GM23338 (cell line): ENCODE data around the gene CDC42BPG. TPM values are rescaled to one million over a fixed set of nuclear protein-coding genes. Genes with fewer than 3 reads are reported as not detected.

ENCODE experiments used
- ATAC-seq: fragments of 200-7000 bp; cut with Tn5 transposase; 3 replicates; pipeline ENCODE4 v1.9.1; 2020
- DNase-seq: peaks from one replicate; pipeline ENCODE4 v3.0.0-alpha.2; 2015; ENCODE audit warnings: low spot score
- H2AFZ ChIP-seq: fragments of 200-600 bp; sonication (generic); 2 replicates; pipeline ENCODE4 v1.8.0; 2016; ENCODE audit warnings: antibody characterized with exemption, mild to moderate bottlenecking, moderate library complexity
- H3F3A ChIP-seq: fragments of 200-600 bp; sonication (generic); replicated peaks from 2 replicates; pipeline ENCODE4 v1.8.0; 2017; ENCODE audit warnings: antibody characterized with exemption, mixed run types, low read depth
- H3K27ac ChIP-seq: fragments of 200-600 bp; sonication (generic); 2 replicates; pipeline ENCODE4 v1.6.1; 2016; ENCODE audit warnings: low read depth
- H3K27me3 ChIP-seq: fragments of 200-600 bp; sonication (generic); 2 replicates; pipeline ENCODE4 v1.8.0; 2016; ENCODE audit warnings: mild to moderate bottlenecking, mixed run types, moderate library complexity; ENCODE audit not compliant: insufficient read depth
- H3K36me3 ChIP-seq: fragments of 200-600 bp; sonication (generic); 2 replicates; pipeline ENCODE4 v1.8.0; 2016; ENCODE audit warnings: mild to moderate bottlenecking; ENCODE audit not compliant: insufficient read depth
- H3K4me1 ChIP-seq: fragments of 200-600 bp; sonication (generic); 2 replicates; pipeline ENCODE4 v1.8.0; 2016; ENCODE audit warnings: mild to moderate bottlenecking, moderate library complexity; ENCODE audit not compliant: insufficient read depth
- H3K4me2 ChIP-seq: fragments of 200-600 bp; sonication (generic); 2 replicates; pipeline ENCODE4 v1.7.1; 2017; ENCODE audit warnings: mixed run types
- H3K4me3 ChIP-seq: fragments of 200-600 bp; sonication (generic); 2 replicates; pipeline ENCODE4 v1.6.1; 2016; ENCODE audit warnings: mixed run types
- H3K79me2 ChIP-seq: fragments of 200-600 bp; sonication (generic); replicated peaks from 2 replicates; pipeline ENCODE4 v1.8.0; 2017; ENCODE audit warnings: mild to moderate bottlenecking; ENCODE audit not compliant: insufficient read depth
- H3K9me2 ChIP-seq: fragments of 200-600 bp; sonication (generic); 2 replicates; pipeline ENCODE4 v1.8.0; 2017; ENCODE audit not compliant: insufficient read depth
- H4K20me1 ChIP-seq: fragments of 200-600 bp; sonication (generic); replicated peaks from 2 replicates; pipeline ENCODE4 v1.8.0; 2017; ENCODE audit warnings: mild to moderate bottlenecking; ENCODE audit not compliant: insufficient read depth
- H3K27ac Mint-ChIP-seq: 2 replicates; pipeline ENCODE4 v1.8.0; 2020; ENCODE audit warnings: inconsistent platforms, mild to moderate bottlenecking, moderate library complexity, mixed read lengths
- H3K27me3 Mint-ChIP-seq: 3 replicates; pipeline ENCODE4 v1.8.0; 2022; ENCODE audit warnings: low read depth, mild to moderate bottlenecking, moderate library complexity, mixed read lengths, inconsistent platforms; ENCODE audit not compliant: insufficient read depth, poor library complexity
- H3K36me3 Mint-ChIP-seq: 3 replicates; pipeline ENCODE4 v1.8.0; 2021; ENCODE audit warnings: low read depth, mild to moderate bottlenecking, inconsistent platforms, moderate library complexity, mixed read lengths
- H3K4me1 Mint-ChIP-seq: 3 replicates; pipeline ENCODE4 v1.8.0; 2020; ENCODE audit warnings: mild to moderate bottlenecking, inconsistent platforms, mixed read lengths
- H3K4me3 Mint-ChIP-seq: 3 replicates; pipeline ENCODE4 v1.8.0; 2021; ENCODE audit warnings: moderate library complexity, mild to moderate bottlenecking, inconsistent platforms, mixed read lengths
- H3K9me3 Mint-ChIP-seq: 3 replicates; pipeline ENCODE4 v1.8.0; 2020; ENCODE audit warnings: moderate library complexity, mild to moderate bottlenecking, inconsistent platforms, mixed read lengths
- CREB1 ChIP-seq: fragments of 250-450 bp; sonication (Bioruptor Pico); IDR thresholded peaks from 2 replicates; pipeline ENCODE4 v1.5.0; 2020; ENCODE audit warnings: low read depth, mild to moderate bottlenecking, moderate library complexity
- EZH2 ChIP-seq: fragments of 200-600 bp; sonication (generic); IDR thresholded peaks from one replicate; pipeline ENCODE4 v1.8.0; 2017; ENCODE audit warnings: antibody characterized with exemption, mild to moderate bottlenecking, low read depth; ENCODE audit not compliant: unreplicated experiment
- EZH2phosphoT487 ChIP-seq: fragments of 200-600 bp; sonication (generic); IDR thresholded peaks from one replicate; pipeline ENCODE4 v1.8.1; 2018; ENCODE audit warnings: antibody characterized with exemption; ENCODE audit not compliant: unreplicated experiment
- JUNB ChIP-seq: IDR thresholded peaks from one replicate; pipeline ENCODE4 v1.6.1; 2016; ENCODE audit warnings: antibody characterized with exemption; ENCODE audit not compliant: unreplicated experiment
- NANOG ChIP-seq: IDR thresholded peaks from 2 replicates; pipeline ENCODE4 v1.6.1; 2016; ENCODE audit warnings: antibody characterized with exemption, borderline replicate concordance
- POLR2AphosphoS5 ChIP-seq: IDR thresholded peaks from 2 replicates; pipeline ENCODE4 v1.6.1; 2016; ENCODE audit warnings: antibody characterized with exemption, low read depth
- STAT1 ChIP-seq: IDR thresholded peaks from one replicate; pipeline ENCODE4 v1.6.1; 2016; ENCODE audit warnings: antibody characterized with exemption; ENCODE audit not compliant: unreplicated experiment
- ZNF114 ChIP-seq: fragments of 250-450 bp; sonication (Bioruptor Pico); IDR thresholded peaks from 2 replicates; pipeline ENCODE4 v1.5.0; 2020; ENCODE audit warnings: mild to moderate bottlenecking, moderate library complexity
- ZNF331 ChIP-seq: fragments of 250-450 bp; sonication (Bioruptor Pico); IDR thresholded peaks from 2 replicates; pipeline ENCODE4 v1.5.0; 2020; ENCODE audit warnings: low read depth, mild to moderate bottlenecking, moderate library complexity
- polyA plus RNA-seq: library from polyadenylated mRNA; unstranded; fragments of >200 nt; fragmentation: Nextera tagmentation; extraction: Ambion mirVana; gene quantifications from 2 replicates; pipeline ENCODE4 v1.2.1, GENCODE V29; 2016
- total RNA-seq: library from RNA; depleted of rRNA; stranded (reverse); fragments of >200 nt; shearing (Covaris generic); gene quantifications from 2 replicates; pipeline ENCODE4 v1.2.3, GENCODE V29; 2014
- TF ChIP-seq, protein P1 (sequence below): fragments of 250-450 bp; sonication (Bioruptor Pico); IDR thresholded peaks from 2 replicates; pipeline ENCODE4 v1.5.0; 2020; ENCODE audit warnings: mild to moderate bottlenecking, moderate library complexity
- TF ChIP-seq, protein P2 (sequence below): IDR thresholded peaks from one replicate; pipeline ENCODE4 v1.6.1; 2018; ENCODE audit warnings: antibody characterized with exemption; ENCODE audit not compliant: unreplicated experiment
- TF ChIP-seq, protein P3 (sequence below): IDR thresholded peaks from 2 replicates; pipeline ENCODE4 v1.6.1; 2016; ENCODE audit warnings: antibody characterized with exemption
- TF ChIP-seq, protein P4 (sequence below), 2 experiments: fragments of 200-600 bp in 1 of 2; sonication (generic) in 1 of 2; conservative IDR thresholded peaks; 2 replicates each; pipeline versions ENCODE4 v1.5.1 to v1.6.1; 2016 to 2017; ENCODE audit warnings: antibody characterized with exemption in 2 of 2, low read depth in 2 of 2, mild to moderate bottlenecking in 2 of 2, moderate library complexity in 1 of 2

Gene CDC42BPG
- total and polyA plus RNA-seq, 2 experiments from 2014 or later, result 2.3 to 11.6 TPM

DNA sequence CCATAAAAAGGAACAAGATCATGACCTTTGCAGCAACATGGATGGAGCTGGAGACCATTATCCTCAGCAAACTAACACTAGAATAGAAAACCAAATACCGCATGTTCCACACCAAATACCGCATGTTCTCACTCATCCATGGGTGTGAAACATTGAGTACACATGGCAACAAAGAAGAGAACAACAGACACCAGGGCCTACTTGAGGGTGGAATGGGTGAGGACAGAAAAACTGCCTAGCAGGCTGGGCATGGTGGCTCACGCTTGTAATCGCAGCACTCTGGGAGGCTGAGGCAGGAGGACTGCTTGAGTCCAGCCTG, 21.7 kb upstream of the CDC42BPG start:
- Histone ChIP-seq H3F3A (0 out of 2 replicates have a peak, but pooled peaks cover 4% of the 10 kb centered on the region), H3K36me3 (no peaks in the 10 kb centered on the region), H3K4me3 (no peak overlapping the region), H3K4me1 (peaks cover 23% of the 10 kb centered on the region), H2AFZ (no peak overlapping the region), H3K27me3 (no peaks in the 10 kb centered on the region), H3K27ac (peak overlapping the region; percentile 66; the same call in 1 of the 2 replicates), H4K20me1 (no peaks in the 10 kb centered on the region), H3K4me2 (no peak overlapping the region), H3K9me2 (no peaks in the 10 kb centered on the region), H3K79me2 (peaks cover 20% of the 10 kb centered on the region)
- DNase-seq (no peak), ATAC-seq (no peak)
- Mint-ChIP-seq H3K9me3 (no peaks in the 10 kb centered on the region), H3K36me3 (no peaks in the 10 kb centered on the region; the same call in 1 of the 3 replicates), H3K27me3 (peaks cover 4% of the 10 kb centered on the region), H3K4me1 (peaks cover 21% of the 10 kb centered on the region), H3K27ac (no peak overlapping the region), H3K4me3 (no peak overlapping the region)
- TF ChIP-seq EZH2phosphoT487, result no peak
- no peak for TF ChIP-seq POLR2AphosphoS5
- TF ChIP-seq, protein P1, sequence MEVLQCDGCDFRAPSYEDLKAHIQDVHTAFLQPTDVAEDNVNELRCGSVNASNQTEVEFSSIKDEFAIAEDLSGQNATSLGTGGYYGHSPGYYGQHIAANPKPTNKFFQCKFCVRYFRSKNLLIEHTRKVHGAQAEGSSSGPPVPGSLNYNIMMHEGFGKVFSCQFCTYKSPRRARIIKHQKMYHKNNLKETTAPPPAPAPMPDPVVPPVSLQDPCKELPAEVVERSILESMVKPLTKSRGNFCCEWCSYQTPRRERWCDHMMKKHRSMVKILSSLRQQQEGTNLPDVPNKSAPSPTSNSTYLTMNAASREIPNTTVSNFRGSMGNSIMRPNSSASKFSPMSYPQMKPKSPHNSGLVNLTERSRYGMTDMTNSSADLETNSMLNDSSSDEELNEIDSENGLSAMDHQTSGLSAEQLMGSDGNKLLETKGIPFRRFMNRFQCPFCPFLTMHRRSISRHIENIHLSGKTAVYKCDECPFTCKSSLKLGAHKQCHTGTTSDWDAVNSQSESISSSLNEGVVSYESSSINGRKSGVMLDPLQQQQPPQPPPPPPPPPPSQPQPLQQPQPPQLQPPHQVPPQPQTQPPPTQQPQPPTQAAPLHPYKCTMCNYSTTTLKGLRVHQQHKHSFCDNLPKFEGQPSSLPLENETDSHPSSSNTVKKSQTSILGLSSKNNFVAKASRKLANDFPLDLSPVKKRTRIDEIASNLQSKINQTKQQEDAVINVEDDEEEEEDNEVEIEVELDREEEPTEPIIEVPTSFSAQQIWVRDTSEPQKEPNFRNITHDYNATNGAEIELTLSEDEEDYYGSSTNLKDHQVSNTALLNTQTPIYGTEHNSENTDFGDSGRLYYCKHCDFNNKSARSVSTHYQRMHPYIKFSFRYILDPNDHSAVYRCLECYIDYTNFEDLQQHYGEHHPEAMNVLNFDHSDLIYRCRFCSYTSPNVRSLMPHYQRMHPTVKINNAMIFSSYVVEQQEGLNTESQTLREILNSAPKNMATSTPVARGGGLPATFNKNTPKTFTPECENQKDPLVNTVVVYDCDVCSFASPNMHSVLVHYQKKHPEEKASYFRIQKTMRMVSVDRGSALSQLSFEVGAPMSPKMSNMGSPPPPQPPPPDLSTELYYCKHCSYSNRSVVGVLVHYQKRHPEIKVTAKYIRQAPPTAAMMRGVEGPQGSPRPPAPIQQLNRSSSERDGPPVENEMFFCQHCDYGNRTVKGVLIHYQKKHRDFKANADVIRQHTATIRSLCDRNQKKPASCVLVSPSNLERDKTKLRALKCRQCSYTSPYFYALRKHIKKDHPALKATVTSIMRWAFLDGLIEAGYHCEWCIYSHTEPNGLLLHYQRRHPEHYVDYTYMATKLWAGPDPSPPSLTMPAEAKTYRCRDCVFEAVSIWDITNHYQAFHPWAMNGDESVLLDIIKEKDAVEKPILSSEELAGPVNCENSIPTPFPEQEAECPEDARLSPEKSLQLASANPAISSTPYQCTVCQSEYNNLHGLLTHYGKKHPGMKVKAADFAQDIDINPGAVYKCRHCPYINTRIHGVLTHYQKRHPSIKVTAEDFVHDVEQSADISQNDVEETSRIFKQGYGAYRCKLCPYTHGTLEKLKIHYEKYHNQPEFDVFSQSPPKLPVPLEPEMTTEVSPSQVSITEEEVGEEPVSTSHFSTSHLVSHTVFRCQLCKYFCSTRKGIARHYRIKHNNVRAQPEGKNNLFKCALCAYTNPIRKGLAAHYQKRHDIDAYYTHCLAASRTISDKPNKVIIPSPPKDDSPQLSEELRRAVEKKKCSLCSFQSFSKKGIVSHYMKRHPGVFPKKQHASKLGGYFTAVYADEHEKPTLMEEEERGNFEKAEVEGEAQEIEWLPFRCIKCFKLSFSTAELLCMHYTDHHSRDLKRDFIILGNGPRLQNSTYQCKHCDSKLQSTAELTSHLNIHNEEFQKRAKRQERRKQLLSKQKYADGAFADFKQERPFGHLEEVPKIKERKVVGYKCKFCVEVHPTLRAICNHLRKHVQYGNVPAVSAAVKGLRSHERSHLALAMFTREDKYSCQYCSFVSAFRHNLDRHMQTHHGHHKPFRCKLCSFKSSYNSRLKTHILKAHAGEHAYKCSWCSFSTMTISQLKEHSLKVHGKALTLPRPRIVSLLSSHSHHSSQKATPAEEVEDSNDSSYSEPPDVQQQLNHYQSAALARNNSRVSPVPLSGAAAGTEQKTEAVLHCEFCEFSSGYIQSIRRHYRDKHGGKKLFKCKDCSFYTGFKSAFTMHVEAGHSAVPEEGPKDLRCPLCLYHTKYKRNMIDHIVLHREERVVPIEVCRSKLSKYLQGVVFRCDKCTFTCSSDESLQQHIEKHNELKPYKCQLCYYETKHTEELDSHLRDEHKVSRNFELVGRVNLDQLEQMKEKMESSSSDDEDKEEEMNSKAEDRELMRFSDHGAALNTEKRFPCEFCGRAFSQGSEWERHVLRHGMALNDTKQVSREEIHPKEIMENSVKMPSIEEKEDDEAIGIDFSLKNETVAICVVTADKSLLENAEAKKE (CRISPR knock-in tag), result no peak
- TF ChIP-seq STAT1, result no peak
- TF ChIP-seq EZH2, result no peak
- no peak for TF ChIP-seq NANOG
- TF ChIP-seq, protein P2, sequence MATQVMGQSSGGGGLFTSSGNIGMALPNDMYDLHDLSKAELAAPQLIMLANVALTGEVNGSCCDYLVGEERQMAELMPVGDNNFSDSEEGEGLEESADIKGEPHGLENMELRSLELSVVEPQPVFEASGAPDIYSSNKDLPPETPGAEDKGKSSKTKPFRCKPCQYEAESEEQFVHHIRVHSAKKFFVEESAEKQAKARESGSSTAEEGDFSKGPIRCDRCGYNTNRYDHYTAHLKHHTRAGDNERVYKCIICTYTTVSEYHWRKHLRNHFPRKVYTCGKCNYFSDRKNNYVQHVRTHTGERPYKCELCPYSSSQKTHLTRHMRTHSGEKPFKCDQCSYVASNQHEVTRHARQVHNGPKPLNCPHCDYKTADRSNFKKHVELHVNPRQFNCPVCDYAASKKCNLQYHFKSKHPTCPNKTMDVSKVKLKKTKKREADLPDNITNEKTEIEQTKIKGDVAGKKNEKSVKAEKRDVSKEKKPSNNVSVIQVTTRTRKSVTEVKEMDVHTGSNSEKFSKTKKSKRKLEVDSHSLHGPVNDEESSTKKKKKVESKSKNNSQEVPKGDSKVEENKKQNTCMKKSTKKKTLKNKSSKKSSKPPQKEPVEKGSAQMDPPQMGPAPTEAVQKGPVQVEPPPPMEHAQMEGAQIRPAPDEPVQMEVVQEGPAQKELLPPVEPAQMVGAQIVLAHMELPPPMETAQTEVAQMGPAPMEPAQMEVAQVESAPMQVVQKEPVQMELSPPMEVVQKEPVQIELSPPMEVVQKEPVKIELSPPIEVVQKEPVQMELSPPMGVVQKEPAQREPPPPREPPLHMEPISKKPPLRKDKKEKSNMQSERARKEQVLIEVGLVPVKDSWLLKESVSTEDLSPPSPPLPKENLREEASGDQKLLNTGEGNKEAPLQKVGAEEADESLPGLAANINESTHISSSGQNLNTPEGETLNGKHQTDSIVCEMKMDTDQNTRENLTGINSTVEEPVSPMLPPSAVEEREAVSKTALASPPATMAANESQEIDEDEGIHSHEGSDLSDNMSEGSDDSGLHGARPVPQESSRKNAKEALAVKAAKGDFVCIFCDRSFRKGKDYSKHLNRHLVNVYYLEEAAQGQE, result no peak
- TF ChIP-seq, protein P3, sequence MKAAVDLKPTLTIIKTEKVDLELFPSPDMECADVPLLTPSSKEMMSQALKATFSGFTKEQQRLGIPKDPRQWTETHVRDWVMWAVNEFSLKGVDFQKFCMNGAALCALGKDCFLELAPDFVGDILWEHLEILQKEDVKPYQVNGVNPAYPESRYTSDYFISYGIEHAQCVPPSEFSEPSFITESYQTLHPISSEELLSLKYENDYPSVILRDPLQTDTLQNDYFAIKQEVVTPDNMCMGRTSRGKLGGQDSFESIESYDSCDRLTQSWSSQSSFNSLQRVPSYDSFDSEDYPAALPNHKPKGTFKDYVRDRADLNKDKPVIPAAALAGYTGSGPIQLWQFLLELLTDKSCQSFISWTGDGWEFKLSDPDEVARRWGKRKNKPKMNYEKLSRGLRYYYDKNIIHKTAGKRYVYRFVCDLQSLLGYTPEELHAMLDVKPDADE, result no peak
- no peak for TF ChIP-seq ZNF331 (CRISPR knock-in tag)
- TF ChIP-seq, protein P4, sequence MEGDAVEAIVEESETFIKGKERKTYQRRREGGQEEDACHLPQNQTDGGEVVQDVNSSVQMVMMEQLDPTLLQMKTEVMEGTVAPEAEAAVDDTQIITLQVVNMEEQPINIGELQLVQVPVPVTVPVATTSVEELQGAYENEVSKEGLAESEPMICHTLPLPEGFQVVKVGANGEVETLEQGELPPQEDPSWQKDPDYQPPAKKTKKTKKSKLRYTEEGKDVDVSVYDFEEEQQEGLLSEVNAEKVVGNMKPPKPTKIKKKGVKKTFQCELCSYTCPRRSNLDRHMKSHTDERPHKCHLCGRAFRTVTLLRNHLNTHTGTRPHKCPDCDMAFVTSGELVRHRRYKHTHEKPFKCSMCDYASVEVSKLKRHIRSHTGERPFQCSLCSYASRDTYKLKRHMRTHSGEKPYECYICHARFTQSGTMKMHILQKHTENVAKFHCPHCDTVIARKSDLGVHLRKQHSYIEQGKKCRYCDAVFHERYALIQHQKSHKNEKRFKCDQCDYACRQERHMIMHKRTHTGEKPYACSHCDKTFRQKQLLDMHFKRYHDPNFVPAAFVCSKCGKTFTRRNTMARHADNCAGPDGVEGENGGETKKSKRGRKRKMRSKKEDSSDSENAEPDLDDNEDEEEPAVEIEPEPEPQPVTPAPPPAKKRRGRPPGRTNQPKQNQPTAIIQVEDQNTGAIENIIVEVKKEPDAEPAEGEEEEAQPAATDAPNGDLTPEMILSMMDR (conservative IDR thresholded peaks at IDR 0.05; ENCODE audit: low read depth in 2 of 2), result no peak
- no peak for TF ChIP-seq ZNF114 (CRISPR knock-in tag)
- TF ChIP-seq CREB1 (CRISPR knock-in tag), result no peak
- no peak for TF ChIP-seq JUNB
